T-helper 9 cell (primary cell): ENCODE data around the gene TWNK.
"Not testable (repeated sequence)": the region's sequence is repeated elsewhere in the genome, so short reads cannot be mapped to it uniquely, and the experiment has no call there.

Experiments
- DNase-seq: peaks from one replicate; pipeline ENCODE4 v3.0.0-alpha.2; 2020

TWNK gene

DNA sequence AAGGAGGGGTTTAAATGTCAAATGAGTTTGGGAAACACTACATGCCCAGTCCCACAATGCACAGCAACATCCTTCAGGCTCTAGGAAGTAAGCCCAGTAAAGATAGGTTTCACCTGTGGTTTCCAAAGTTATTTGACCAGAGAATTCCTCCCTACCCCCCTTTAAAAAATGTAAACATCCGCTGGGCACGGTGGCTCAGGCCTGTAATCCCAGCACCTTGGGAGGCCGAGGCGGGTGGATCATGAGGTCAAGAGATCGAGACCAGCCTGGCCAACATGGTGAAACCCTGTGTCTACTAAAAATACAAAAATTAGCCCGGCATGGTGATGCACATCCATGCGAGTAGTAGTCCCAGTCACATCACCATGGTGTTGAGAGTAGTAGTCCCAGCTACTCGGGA is 11.9 kb upstream of the TWNK start:
- not testable (repeated sequence) for DNase-seq

DNA sequence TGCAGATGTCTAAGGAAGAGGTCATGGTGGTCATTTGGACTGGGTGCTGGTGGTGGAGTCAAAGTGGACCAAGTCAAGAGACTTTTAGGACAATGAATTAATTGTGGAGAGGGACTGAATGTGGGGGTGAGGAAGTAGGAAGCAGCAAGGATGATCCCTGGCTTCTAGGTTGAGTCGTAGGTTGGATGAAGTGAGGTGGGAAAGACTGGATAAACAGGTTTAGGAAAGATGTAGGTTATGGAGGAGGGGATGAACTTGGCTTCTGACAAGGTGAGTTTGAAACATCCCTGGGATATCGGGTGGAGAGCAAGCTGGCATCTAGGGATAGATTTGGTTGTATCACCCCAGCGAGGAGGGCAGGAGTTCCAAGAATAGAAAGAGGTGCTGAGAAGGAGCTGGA is 10.4 kb upstream of the TWNK start:
- DNase-seq, result no peak

DNA sequence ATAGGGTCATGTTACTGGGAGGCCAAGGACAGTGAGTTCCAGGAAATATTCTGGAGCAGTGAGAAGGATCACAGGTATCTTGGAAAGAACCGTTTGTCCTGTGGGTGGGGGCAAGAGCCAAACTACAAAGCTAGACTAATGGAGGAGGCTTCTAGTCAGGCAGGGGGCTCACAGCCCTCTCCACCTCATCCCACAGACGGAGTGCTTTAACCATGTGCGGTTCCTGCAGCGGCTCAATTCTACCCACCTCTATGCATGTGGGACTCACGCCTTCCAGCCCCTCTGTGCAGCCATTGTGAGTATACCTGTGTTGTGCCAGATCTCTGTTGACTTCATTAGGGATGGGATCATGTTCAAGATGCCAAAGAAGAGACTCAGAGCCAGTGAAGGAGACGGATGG is 9.9 kb upstream of the TWNK start:
- DNase-seq, result no peak

DNA sequence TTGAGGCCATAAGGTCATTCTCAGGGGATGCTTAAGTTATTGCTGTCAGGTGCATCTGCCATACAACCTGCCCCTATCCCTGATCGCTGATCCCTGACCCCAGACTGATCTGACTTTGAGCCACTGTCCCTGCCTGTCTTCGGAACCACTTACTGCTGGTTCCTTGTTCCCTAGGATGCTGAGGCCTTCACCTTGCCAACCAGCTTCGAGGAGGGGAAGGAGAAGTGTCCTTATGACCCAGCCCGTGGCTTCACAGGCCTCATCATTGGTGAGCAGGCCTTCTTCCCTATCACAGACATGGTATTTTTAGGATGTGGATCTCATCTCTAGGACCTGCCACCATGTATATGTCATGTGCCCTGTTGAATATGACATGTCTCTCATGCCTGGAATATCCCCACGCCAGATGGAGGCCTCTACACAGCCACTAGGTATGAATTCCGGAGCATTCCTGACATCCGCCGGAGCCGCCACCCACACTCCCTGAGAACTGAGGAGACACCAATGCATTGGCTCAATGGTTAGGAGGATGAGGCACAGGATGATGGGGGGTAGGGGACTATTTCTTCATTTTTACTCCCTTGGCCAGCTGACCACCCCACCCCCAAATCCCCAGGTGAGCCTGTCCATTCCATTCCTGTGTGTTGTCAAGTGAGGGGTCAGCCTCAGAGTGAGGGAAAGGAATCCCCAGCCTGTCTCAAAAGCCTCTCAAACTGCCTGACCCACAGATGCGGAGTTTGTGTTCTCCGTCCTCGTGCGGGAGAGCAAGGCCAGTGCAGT is 9.0 kb upstream of the TWNK start:
- no peak for DNase-seq

DNA sequence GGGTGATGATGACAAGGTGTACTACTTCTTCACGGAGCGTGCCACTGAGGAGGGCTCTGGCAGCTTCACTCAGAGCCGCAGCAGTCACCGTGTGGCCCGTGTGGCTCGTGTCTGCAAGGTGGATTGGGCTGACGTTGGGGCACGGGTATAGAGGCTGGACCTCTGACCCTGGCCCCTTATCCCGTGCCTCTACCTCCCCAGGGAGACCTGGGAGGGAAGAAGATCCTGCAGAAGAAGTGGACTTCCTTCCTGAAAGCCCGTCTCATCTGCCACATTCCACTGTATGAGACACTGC is 8.5 kb upstream of the TWNK start:
- no peak for DNase-seq

DNA sequence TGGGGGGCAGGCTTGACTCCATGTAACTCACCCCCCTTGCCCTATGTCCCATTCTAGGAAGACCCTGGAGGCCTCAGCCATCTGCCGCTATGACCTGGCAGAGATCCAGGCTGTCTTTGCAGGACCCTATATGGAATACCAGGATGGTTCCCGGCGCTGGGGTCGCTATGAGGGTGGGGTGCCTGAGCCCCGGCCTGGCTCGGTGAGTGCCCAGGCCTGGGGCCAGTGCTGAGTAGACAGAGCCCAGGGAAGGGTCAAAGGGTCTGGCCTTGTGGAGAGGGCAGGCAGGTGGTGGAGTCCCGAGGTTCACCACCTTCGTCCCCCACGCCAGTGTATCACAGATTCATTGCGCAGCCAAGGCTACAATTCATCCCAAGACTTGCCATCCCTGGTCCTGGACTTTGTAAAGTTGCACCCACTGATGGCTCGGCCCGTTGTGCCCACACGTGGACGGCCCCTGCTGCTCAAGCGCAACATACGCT is 7.5 kb upstream of the TWNK start:
- DNase-seq, result no peak

DNA sequence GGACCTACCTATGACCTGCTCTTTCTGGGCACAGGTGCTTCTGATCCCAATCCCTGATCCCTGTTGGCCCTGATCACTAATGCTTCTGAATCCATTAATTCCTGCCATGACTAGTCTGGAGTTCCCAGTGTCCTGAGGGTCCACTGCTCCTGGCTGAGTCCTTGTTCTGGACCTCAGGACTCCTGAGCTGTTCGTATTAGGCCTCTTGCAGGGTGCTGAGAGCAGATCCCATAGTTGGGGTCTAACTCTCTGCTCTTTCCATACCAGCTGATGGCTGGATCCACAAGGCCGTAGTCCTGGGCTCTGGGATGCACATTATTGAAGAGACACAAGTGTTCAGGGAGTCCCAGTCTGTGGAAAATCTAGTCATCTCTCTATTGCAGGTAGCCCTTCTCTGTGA is 7.0 kb upstream of the TWNK start:
- DNase-seq, result no peak

DNA sequence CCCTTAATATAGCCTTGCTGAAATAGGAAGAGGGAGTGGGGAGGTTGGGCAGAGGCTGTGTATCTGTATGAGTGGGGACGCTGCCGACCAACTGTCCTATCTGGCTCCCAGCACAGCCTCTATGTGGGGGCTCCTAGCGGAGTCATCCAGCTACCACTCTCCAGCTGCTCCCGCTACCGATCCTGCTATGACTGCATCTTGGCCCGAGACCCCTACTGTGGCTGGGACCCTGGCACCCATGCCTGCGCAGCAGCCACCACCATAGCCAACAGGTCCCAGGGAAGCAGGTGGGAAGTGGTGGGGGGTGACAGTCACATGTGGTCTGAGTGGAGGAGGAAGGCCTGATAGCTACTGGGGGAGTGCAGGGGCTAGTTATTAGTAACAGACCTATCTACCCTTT is 6.6 kb upstream of the TWNK start:
- DNase-seq, result no peak

DNA sequence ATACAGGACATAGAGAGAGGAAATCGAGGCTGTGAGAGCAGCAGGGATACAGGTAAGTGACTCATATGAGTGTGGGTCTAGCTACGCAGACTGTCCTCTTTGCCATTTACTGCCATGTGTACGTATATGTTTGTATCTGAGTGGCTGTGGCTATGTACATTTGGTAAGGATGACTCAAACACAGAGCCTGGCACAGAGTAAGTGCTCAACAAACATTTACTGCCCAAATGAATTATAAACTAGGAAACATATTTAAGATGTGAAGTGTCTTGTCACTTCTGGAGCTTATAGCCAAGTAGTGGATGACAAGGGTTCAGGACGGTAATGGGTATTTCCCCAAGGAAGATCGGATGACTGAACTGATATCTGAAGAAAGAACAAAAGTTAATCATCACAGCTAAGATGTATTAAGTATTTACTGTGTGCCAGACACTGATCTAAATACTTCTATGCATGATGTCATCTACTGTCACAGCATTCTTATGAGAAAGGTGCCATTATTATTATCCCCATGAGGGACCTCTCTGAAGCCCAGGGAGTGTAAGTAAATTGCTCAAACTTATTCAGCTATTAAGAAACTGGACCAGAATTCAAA is 6.1 kb upstream of the TWNK start:
- DNase-seq, result no peak

DNA sequence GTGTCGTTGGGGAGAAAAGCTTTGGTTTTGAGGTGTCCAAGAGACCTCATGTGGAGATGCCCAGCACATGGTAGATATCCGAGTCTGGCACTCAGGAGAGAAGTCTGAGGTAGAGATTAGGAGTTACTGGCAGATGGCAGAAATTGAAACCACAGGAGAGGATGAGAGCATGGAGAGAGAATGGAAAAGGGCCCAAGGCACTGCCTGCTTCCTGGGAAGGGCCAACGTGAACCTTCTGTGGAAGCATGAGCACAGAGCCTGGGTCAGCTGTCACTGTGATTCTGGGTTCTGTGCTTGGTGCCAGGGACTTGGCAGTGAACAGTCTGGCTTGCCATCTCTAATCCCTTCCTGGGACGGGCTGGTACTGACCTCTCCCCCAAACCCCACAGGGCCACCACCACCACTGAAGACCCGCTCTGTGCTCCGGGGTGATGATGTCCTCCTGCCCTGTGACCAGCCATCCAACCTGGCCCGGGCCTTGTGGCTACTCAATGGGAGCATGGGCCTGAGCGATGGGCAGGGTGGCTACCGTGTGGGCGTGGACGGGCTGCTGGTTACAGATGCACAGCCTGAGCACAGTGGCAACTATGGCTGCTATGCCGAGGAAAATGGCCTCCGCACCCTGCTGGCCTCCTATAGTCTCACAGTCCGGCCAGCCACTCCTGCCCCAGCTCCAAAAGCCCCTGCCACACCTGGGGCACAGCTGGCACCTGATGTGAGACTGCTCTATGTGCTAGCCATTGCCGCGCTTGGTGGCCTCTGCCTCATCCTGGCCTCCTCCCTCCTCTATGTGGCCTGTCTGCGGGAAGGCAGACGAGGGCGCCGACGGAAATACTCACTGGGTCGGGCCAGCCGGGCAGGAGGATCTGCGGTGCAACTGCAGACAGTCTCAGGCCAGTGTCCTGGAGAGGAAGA is 4.2 kb upstream of the TWNK start:
- no peak for DNase-seq

DNA sequence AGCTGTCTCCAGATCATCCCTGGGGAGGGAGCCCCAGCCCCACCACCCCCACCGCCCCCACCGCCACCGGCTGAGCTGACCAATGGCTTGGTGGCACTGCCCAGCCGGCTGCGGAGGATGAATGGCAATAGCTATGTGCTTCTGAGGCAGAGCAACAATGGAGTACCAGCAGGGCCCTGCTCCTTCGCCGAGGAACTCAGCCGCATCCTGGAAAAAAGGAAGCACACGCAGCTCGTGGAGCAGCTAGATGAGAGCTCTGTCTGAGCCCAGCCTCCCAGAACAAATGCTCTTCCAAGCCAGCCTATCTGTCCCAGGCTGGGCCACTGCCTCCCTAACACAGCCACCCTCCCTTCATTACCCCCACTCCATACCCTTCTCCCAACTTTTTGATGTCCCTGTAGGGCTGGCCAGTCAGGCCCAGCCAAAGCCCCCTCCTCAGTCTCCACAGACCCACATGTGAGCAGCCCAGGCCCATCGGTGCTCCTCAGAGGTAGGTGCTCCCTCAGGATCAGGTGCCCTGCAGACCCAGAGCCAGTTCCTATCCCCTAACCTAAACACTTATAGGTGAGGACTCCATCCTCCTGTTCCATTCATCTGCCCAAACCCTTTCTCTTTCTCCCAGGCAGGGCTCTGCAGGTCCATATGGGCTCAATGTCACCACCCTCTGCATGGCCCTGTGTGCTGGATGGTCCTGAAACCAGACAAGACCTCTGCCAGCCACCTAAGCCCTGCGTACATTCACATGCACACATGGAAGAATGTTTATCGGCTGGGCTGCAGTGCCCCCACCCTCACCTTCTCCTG is 3.3 kb upstream of the TWNK start:
- no peak for DNase-seq

DNA sequence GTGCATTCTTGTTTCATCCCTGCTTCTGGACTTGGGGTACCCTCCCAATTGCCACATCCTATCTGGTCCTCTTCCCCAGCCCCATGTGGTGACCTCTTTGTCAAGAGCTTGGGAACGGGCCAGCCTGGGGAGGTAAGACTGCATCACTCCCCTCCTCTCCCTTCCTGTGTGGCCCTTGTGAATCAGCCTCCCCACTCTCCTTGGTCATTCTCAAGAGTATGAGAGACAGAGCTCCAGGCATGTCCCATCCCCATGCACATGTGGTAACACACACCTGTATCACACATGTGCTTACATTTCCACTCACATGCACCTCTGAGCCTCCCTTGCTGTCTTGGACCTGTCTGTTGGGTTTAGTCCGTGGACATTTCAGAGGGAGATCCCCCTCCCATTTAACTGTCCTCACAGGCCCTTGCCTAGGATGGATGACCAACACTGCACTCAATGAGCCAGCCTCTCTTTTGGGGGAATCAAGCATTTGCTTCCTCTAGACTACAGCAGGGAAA is 2.6 kb upstream of the TWNK start:
- no peak for DNase-seq

DNA sequence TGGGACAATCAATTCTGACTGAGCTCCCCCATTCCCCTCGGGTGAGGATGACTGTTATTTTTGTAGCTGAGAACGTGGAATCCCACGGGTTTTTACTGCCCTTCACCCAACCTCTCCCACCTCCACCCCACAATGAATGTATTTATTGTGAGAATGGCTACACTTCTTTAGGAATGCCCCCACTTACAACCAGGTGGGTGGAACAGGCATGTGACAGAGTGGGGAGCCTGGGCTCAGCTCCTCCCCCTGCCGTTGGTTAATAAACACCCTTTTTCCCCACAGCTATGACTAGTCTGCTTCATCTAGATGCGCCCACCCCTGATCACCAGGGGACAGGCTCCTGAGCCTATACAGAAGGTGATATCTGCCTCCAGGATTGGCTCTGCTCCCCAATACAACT is 2.0 kb upstream of the TWNK start:
- no peak for DNase-seq

DNA sequence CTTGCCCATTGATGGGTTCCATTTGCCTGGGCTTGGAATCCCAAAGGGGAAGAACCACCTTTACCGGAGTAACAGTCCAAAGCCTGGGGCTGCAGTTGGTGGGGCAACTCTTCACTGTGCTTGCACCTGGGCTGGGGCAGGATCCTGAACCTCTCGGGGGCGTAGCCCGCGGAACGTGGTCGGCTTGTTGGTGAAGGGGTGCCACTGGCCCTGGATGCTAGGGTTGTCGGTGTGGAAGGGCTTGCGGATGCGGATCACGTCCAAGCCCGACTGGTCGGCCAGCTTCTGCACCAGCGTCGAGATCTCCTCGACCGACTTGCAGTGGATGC is 756 bp upstream of the TWNK start:
- DNase-seq, result no peak

DNA sequence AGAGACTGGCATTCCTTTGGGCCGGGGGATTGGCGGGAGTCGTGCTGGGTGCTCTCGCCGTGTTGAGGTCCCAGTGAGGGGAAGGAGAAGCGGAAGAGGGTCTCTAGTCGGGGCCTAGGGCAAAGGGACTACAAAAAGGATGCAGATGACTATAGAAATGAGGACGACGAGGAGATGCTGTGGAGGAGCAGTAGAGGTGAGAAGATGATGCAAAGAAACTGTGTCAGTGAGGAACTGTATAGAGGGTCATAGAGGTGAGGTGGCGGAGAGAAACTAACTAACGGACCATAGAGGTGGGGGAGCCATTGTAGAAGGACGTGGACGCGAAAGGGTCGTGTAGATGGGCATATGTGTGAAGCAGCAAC is 324 bp downstream of the TWNK start:
- DNase-seq, result no peak

DNA sequence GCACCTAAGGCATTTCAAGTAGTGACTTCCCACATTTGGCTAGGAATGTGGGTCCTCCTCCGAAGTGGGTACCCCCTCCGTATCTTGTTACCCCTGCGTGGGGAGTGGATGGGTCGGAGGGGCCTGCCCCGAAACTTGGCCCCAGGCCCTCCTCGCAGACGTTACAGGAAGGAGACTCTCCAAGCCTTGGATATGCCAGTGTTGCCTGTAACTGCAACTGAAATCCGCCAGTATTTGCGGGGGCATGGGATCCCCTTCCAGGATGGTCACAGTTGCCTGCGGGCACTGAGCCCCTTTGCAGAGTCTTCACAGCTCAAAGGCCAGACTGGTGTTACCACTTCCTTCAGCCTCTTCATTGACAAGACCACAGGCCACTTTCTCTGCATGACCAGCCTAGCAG is 823 bp downstream of the TWNK start:
- no peak for DNase-seq

DNA sequence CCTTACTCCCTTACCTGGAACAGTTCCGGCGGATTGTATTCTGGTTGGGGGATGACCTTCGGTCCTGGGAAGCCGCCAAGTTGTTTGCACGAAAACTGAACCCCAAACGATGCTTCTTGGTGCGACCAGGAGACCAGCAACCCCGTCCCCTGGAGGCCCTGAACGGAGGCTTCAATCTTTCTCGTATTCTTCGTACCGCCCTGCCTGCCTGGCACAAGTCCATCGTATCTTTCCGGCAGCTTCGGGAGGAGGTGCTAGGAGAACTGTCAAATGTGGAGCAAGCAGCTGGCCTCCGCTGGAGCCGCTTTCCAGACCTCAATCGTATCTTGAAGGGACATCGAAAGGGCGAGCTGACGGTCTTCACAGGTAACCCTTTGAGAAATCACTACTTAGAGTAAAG is 1.7 kb downstream of the TWNK start:
- DNase-seq, result no peak

DNA sequence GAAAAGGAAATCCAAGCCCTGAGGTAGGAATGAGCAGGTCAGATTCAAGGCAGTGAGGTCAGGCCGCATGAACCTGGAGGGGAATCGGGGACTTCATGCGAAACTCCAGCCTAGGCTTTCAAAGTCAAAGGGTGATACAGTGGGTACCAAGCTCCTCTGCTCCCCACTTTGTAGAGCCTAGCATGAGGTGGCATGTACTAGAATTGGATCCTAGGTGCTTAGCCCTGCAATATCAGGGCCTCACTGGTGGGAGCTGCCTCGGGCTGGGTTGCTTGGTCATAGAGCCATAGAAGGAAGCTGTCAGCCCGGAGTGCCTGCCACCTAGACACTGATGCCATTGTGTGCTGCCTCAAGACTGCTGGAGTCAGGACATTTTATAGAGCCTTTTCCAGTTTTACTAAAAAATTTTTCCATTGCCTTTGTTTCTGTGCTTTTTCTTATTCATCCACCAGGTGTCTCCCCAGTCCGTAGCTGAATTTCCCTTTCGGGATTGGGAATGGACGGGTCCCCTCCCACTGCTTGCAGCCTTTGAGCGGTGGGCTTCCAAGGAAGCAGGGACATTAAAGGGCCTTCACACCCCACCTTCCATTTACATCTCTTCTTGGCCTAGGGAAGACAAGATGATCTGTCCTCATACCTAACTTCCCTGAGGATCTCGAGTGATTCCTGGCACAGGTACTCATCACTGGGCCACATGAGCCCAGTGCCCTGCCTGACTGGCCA is 6.8 kb downstream of the TWNK start:
- no peak for DNase-seq

DNA sequence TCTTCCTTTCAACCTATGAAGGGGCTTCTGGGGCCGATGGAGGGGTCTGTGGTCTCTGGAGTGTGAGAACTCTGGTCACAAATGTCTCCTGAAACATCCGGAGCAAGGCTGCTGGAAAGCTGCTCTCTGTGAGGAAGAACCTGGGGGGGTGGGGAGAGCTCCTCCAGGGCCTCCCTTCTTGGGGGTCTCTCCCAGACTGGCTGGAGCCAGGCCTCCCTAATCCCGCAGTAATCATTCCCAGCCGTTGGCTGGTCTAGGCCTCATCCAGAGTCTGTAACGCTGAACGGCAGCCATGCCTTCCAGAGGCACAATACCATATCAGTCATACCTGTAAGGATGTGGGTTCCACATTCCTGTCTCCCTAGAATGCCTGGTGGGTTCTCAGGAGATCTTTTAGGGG is 7.8 kb downstream of the TWNK start:
- no peak for DNase-seq

DNA sequence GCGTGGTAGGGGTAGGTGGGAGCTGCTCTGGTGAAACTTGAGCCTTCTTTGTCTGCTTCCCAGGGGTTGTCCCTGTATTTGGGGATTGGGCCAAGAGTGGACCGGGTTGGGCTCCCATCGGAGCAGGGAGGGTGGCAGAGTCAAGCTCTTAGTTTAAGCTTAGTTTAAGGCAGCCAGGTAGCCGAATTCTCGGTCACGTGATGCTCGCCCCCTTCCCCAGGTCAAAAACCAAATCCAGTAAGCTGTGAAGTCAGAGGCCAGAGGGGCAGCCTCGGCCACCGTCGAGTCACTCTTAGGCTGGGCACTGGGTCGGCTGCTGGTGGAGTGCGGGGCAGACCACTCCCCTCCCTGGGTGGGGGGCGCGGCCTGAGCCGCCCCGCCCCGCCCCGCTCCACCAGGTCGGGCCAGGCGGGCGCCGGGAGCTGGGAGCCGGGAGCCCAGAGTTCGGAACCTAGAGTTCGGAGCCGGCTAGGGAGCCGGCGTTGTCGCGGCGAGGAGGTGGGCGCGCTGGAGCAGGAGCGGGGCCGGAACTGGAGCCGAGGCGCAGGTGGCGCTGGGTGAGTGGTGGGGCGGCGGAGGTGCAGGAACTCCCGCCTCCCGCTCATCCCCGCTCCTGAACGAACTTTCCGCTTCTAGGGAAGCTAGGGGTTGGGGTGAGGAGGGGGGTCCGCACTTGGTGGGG is 9.5 kb downstream of the TWNK start:
- DNase-seq, result peak; percentile 29

DNA sequence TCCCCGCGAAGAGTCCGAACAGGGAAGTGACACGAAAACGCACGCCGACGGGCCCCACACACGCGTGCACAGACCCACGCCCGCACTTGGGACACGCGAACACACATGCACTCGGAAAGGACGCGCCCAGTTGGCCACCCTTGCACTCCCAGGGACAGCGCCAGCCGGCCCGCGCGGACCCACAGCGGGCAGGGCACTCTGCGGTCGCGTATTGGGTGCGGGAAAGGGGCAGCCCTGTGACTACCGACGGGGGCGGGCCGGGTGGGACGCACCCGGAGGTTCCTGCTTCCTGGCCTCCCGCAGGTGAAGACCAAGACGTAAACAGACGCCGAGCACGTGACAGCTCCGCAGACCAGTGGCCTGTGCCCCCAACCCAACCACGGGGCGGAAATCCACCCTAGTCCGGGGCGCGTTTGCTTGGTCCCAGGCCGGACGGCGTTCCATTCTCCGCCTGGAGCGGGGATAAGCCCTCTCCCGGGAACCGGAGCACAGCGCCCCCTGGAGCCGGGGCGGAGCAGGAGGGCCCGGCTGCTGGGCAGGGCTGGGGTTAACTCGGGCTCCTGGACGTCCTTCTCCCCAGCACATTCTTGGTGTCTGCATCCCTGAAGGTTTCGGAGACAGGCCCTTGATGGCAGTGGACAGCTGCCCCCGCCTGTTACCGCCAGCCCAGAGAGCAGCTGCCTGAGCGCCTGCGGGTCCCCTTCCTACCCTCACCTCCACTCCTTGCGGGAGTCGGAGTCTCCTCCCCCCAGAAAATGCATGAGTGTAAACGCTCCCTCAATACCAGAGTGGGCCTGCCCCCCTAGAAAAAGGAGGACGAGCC is 10.2 kb downstream of the TWNK start:
- DNase-seq, result peak; percentile 79
